Sigmoid colon (tissue), 7 donors: Measurements from ENCODE around the gene CNDP1. TPM values are rescaled to one million over a fixed set of nuclear protein-coding genes. Genes with fewer than 3 reads are reported as not detected.

Source experiments
- DNase-seq: peaks from one replicate; pipeline ENCODE4 v3.0.0-alpha.2; 2019
- H3K27ac ChIP-seq, 4 donors: fragments of 200-600 bp; sonication (generic); one replicate each; pipeline ENCODE4 v1.5.1; 2016 to 2019; ENCODE audit warnings: mild to moderate bottlenecking in 1 of 4
- H3K27me3 ChIP-seq, 3 donors: fragments of 200-600 bp; sonication (generic); one replicate each; pipeline ENCODE4 v1.5.1; 2019; ENCODE audit warnings: mild to moderate bottlenecking in 1 of 3
- H3K36me3 ChIP-seq, 4 donors: fragments of 200-600 bp; sonication (generic); one replicate each; pipeline ENCODE4 v1.5.1; 2016 to 2019
- H3K4me1 ChIP-seq, 4 donors: fragments of 200-600 bp; sonication (generic); one replicate each; pipeline ENCODE4 v1.5.1; 2017 to 2019
- H3K4me3 ChIP-seq, 4 donors: fragments of 200-600 bp; sonication (generic); one replicate each; pipeline ENCODE4 v1.5.1; 2017 to 2019; ENCODE audit warnings: mild to moderate bottlenecking in 2 of 4, moderate library complexity in 1 of 4
- H3K9me3 ChIP-seq, 4 donors: fragments of 200-600 bp in 3 of 4; sonication (generic) in 3 of 4; one replicate each; pipeline versions ENCODE4 v1.5.1 to v1.6.1; 2013 to 2019
- EP300 ChIP-seq, 4 donors: sonication (generic); formaldehyde crosslinking; IDR thresholded peaks; one replicate each; pipeline ENCODE4 v1.6.1; 2017; ENCODE audit warnings: antibody characterized with exemption in 4 of 4
- POLR2A ChIP-seq, 2 donors: fragments of 450-650 bp; IDR thresholded peaks; one replicate each; pipeline ENCODE4 v1.6.1; 2016; ENCODE audit warnings: antibody characterized with exemption in 2 of 2, mild to moderate bottlenecking in 2 of 2, moderate library complexity in 2 of 2
- POLR2AphosphoS5 ChIP-seq, 4 donors: sonication (generic); formaldehyde crosslinking; IDR thresholded peaks; one replicate each; pipeline ENCODE4 v1.6.1; 2017; ENCODE audit warnings: antibody characterized with exemption in 4 of 4
- WGBS, 2 donors: extraction: QIAGEN DNeasy Blood & Tissue Kit; methylation state at CpG; one replicate each; pipeline ENCODE4 v1.1.7; 2013; 5-methylcytosine and 5-hydroxymethylcytosine counted together
- intact Hi-C: fragments of 100-400 bp; cut with DNase I; formaldehyde crosslinking; loops from one replicate; pipeline ENCODE4 v1.15.1; 2023
- polyA plus RNA-seq, 3 donors: library from polyadenylated mRNA; stranded (reverse); fragments of 200-250 nt; gene quantifications; one replicate each; pipeline ENCODE4 v1.2.3, GENCODE V29; 2013
- total RNA-seq, 4 donors: library from RNA; depleted of rRNA; stranded (reverse); fragments of >200 nt; gene quantifications; one replicate each; pipeline ENCODE4 v1.1.0, GENCODE V29; 2016
- TF ChIP-seq, protein P1 (sequence below), 4 experiments: fragments of 450-650 bp in 3 of 4; fragments of 200-600 bp in 1 of 4; IDR thresholded peaks; one replicate each; pipeline ENCODE4 v1.5.1; 2016 to 2019; ENCODE audit warnings: antibody characterized with exemption in 4 of 4, mild to moderate bottlenecking in 3 of 4, moderate library complexity in 2 of 4
- donor health status: healthy with polysubstance abuse.
- donor health status: Bipolar disorder and iron deficiency.
- donor health status: healthy.

CNDP1 gene
- total and polyA plus RNA-seq, 7 donors, result 0.10 to 0.60 TPM; not detected in 5

GRCh38 chr18:74579496-74580065 is 45.3 kb downstream of the CNDP1 start:
- Histone ChIP-seq H3K36me3 (no peaks in the 10 kb centered on the region), H3K4me3 (no peak overlapping the region), H3K27me3 (no peaks in the 10 kb centered on the region), H3K27ac (no peak overlapping the region), H3K9me3 (no peaks in the 10 kb centered on the region), H3K4me1 (no peaks in the 10 kb centered on the region)
- WGBS, 2 donors, result 49 to 61% methylated on average over 8 of the region's 8 CpGs
- no peak for DNase-seq
- TF ChIP-seq EP300 (IDR thresholded peaks at IDR 0.05), result no peak
- TF ChIP-seq POLR2AphosphoS5 (IDR thresholded peaks at IDR 0.05), result no peak
- TF ChIP-seq, protein P1, sequence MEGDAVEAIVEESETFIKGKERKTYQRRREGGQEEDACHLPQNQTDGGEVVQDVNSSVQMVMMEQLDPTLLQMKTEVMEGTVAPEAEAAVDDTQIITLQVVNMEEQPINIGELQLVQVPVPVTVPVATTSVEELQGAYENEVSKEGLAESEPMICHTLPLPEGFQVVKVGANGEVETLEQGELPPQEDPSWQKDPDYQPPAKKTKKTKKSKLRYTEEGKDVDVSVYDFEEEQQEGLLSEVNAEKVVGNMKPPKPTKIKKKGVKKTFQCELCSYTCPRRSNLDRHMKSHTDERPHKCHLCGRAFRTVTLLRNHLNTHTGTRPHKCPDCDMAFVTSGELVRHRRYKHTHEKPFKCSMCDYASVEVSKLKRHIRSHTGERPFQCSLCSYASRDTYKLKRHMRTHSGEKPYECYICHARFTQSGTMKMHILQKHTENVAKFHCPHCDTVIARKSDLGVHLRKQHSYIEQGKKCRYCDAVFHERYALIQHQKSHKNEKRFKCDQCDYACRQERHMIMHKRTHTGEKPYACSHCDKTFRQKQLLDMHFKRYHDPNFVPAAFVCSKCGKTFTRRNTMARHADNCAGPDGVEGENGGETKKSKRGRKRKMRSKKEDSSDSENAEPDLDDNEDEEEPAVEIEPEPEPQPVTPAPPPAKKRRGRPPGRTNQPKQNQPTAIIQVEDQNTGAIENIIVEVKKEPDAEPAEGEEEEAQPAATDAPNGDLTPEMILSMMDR (IDR thresholded peaks at IDR 0.05), result no peak
- no peak for TF ChIP-seq POLR2A (IDR thresholded peaks at IDR 0.05)
- intact Hi-C loops, result no loop called here

DNA sequence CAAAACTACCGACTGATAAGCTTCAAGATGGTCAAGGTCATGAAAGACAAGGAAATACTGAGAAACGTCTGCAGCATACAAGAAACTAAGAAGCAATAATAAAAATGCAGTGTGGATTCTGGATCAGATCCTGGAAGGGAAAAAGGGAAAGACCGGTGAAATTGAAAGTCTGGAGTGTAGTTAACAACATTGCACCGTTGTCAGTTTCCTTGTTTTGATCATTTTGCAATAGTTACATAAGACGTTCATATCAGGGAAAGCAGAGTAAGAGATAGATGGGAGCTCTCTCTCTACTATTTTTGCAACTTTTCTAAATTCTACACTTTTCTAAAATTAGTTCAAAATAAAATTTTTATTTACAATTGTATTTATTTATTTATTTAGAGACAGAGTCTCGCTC is 48.3 kb downstream of the CNDP1 start:
- H3K4me1 ChIP-seq, result no peaks in the 10 kb centered on the region
- H3K9me3 ChIP-seq, result no peaks in the 10 kb centered on the region
- no peak overlapping the region for H3K27ac ChIP-seq
- WGBS, 2 donors, result 30 to 66% methylated on average over 6 of the region's 6 CpGs
- DNase-seq, result no peak
- intact Hi-C loops, result no loop called here
- H3K36me3 ChIP-seq, result no peaks in the 10 kb centered on the region
- peaks cover 0 to 7% (median 0%) of the 10 kb centered on the region in 3 donors for H3K27me3 ChIP-seq
- no peak overlapping the region for H3K4me3 ChIP-seq
- TF ChIP-seq, protein P1 (IDR thresholded peaks at IDR 0.05), result no peak
- TF ChIP-seq POLR2AphosphoS5 (IDR thresholded peaks at IDR 0.05), result no peak
- no peak for TF ChIP-seq POLR2A (IDR thresholded peaks at IDR 0.05)
- TF ChIP-seq EP300 (IDR thresholded peaks at IDR 0.05), result no peak

- no peaks in the 10 kb centered on the region for H3K36me3 ChIP-seq
- DNase-seq, result no peak
- no peak overlapping the region for H3K27ac ChIP-seq
- TF ChIP-seq EP300 (IDR thresholded peaks at IDR 0.05), result no peak
- TF ChIP-seq POLR2AphosphoS5 (IDR thresholded peaks at IDR 0.05), result no peak
- TF ChIP-seq, protein P1 (IDR thresholded peaks at IDR 0.05), result no peak
- no peak for TF ChIP-seq POLR2A (IDR thresholded peaks at IDR 0.05)
- peaks cover 0 to 7% (median 0%) of the 10 kb centered on the region in 3 donors for H3K27me3 ChIP-seq
- no peaks in the 10 kb centered on the region for H3K4me1 ChIP-seq
- H3K4me3 ChIP-seq, result no peak overlapping the region
- 72 to 76% methylated on average over 8 of the region's 8 CpGs for WGBS, 2 donors
- no peaks in the 10 kb centered on the region for H3K9me3 ChIP-seq
- intact Hi-C loops, result no loop called here
These were observed 53.1 kb downstream of the CNDP1 start for GRCh38 chr18:74587441-74587840.

- Histone ChIP-seq H3K27ac (no peak overlapping the region), H3K4me1 (no peaks in the 10 kb centered on the region), H3K27me3 (peaks cover 0 to 7% (median 0%) of the 10 kb centered on the region in 3 donors), H3K9me3 (no peaks in the 10 kb centered on the region), H3K36me3 (peaks cover 0 to 12% (median 2%) of the 10 kb centered on the region in 4 donors), H3K4me3 (no peak overlapping the region)
- 52 to 66% methylated on average over 6 of the region's 6 CpGs for WGBS, 2 donors
- intact Hi-C loops, result no loop called here
- DNase-seq, result no peak
- TF ChIP-seq, protein P1 (IDR thresholded peaks at IDR 0.05), result no peak
- TF ChIP-seq POLR2AphosphoS5 (IDR thresholded peaks at IDR 0.05), result no peak
- no peak for TF ChIP-seq POLR2A (IDR thresholded peaks at IDR 0.05)
- no peak for TF ChIP-seq EP300 (IDR thresholded peaks at IDR 0.05)
These were observed 54.7 kb downstream of the CNDP1 start for GRCh38 chr18:74589021-74589420.

GRCh38 chr18:74589811-74590210 is 55.5 kb downstream of the CNDP1 start:
- intact Hi-C loops, result no loop called here

More at GRCh38 chr18:74589811-74590210, 55.5 kb downstream of the CNDP1 start:
- WGBS, 2 donors, result 75 to 85% methylated on average over 3 of the region's 3 CpGs
- Histone ChIP-seq H3K27ac (no peak overlapping the region), H3K36me3 (peaks cover 0 to 12% (median 2%) of the 10 kb centered on the region in 4 donors), H3K27me3 (peaks cover 0 to 7% (median 0%) of the 10 kb centered on the region in 3 donors), H3K9me3 (no peaks in the 10 kb centered on the region), H3K4me3 (no peak overlapping the region), H3K4me1 (no peaks in the 10 kb centered on the region)
- DNase-seq, result no peak
- TF ChIP-seq EP300 (IDR thresholded peaks at IDR 0.05), result no peak
- no peak for TF ChIP-seq POLR2AphosphoS5 (IDR thresholded peaks at IDR 0.05)
- TF ChIP-seq POLR2A (IDR thresholded peaks at IDR 0.05), result no peak
- TF ChIP-seq, protein P1 (IDR thresholded peaks at IDR 0.05), result no peak
